GM18505 (cell line): ENCODE measurements around the gene RAP1GDS1.
"Not testable (repeated sequence)": the region's sequence is repeated elsewhere in the genome, so short reads cannot be mapped to it uniquely, and the experiment has no call there.

Source experiments
- ATAC-seq: cut with Tn5 transposase; IDR thresholded peaks from one replicate; pipeline ENCODE4 v1.9.1; 2021; ENCODE audit not compliant: unreplicated experiment
- POLR2A ChIP-seq: IDR thresholded peaks from 4 replicates; pipeline ENCODE4 v1.6.1; 2011; ENCODE audit warnings: borderline replicate concordance; ENCODE audit not compliant: insufficient read depth, insufficient read length; ENCODE audit errors: extremely low read depth

RAP1GDS1 gene

DNA sequence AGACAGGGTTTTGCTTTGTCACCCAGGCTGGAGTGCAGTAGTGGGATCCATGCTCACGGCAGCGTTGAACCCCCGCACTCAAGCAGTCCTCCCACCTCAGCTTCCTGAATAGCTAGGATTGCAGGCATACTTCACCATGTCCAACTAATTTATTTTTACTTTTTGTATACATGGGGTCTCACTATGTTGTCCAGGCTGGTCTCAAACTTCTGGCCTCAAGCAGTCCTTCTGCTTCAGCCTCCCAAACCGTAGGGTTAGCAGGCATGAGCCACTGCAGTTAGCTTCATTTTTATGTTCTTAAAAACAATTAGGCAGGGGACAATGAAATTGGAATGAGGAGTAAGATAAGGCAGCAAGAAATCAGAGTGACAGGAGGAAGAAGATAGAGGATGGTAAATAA is 50.5 kb downstream of the RAP1GDS1 start:
- no peak for TF ChIP-seq POLR2A
- ATAC-seq = no peak

- ATAC-seq = no peak
- TF ChIP-seq POLR2A = no peak
These were observed 53.8 kb downstream of the RAP1GDS1 start for GRCh38 chr4:98314791-98315565.

- no peak for ATAC-seq
- no peak for TF ChIP-seq POLR2A
These were observed 57.3 kb downstream of the RAP1GDS1 start for GRCh38 chr4:98318521-98318920.

- ATAC-seq = no peak
- TF ChIP-seq POLR2A = no peak
These were observed 57.8 kb downstream of the RAP1GDS1 start for GRCh38 chr4:98319021-98319420.

DNA sequence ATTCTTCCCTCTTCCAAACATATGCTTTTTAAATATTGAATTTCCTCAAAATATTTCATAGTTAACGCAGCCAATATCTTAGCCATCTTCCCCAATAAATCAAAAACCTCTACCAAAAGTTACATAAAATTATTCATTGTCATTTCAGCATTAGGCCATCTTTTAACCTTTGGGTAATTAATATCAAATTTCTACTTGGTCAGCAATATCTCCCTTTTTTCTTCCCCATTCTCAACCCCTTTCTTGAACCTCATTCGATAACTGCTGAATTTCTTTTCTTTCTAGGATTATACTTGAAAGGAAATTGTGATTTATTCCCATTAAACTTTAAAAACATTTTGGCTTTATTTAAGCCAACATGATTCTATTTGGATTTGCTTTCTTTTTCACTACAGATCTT is 65.0 kb downstream of the RAP1GDS1 start:
- no peak for TF ChIP-seq POLR2A
- ATAC-seq = no peak

GRCh38 chr4:98327694-98328093 is 66.5 kb downstream of the RAP1GDS1 start:
- ATAC-seq = no peak
- no peak for TF ChIP-seq POLR2A

DNA sequence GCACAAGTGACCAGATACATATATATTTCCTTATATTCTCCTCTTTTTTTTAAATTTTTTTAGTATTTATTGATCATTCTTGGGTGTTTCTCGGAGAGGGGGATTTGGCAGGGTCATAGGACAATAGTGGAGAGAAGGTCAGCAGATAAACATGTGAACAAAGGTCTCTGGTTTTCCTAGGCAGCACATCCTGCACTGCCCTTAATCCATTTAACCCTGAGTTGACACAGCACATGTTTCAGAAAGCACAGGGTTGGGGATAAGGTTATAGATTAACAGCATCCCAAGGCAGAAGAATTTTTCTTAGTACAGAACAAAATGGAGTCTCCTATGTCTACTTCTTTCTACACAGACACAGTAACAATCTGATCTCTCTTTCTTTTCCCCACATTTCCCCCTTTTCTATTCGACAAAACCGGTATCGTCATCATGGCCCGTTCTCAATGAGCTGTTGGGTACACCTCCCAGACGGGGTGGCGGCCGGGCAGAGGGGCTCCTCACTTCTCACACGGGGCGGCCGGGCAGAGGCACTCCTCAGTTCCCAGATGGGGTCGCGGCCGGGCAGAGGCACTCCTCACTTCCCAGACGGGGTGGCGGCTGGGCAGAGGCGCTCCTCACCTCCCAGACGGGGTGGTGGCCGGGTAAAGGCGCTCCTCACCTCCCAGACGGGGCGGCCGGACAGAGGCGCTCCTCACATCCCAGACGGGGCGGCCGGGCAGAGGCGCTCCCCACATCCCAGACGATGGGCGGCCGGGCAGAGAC is 68.9 kb downstream of the RAP1GDS1 start:
- ATAC-seq = not testable (repeated sequence)

DNA sequence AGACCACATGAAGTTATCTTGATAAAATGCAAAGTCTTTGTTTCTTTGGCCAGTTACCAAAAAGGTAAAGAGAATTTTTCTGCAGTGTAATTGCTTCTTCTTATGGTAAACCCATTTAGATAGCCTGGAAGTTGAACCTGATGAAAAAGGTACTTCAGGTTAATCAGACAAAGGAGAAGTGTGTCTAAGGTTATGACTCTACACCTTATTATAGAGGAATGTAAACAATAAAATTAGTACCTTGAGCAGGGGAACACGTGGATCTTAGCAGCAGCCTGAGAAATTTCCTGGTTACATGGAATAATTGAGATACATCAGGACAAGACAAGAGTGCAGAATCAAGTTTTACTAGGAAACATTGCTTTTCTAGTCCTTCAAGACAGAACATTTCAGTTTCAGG is 70.8 kb downstream of the RAP1GDS1 start:
- no peak for TF ChIP-seq POLR2A
- ATAC-seq = no peak

DNA sequence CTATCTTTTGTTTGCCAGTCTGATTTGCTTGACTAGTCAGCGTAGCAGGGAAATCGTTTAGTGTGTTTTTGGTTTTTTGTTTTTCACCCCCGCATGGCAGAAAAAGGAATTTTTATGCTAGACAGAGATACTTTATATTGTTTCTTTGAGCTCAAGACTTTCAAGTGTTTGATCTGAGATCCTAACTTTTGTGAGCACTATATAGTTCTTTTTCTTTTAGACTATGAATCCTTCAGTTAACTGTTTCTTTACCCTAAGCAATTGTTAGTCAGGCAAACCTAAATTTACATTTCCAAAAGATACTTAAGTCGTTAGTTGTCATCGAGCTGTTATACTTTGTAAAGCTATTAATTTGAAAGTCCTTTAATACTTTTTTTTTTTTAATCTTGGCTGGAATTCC is 73.3 kb downstream of the RAP1GDS1 start:
- no peak for TF ChIP-seq POLR2A
- ATAC-seq = no peak

- no peak for ATAC-seq
- no peak for TF ChIP-seq POLR2A
These were observed 77.7 kb downstream of the RAP1GDS1 start for GRCh38 chr4:98338761-98339438.

GRCh38 chr4:98341309-98341708 is 80.1 kb downstream of the RAP1GDS1 start:
- no peak for TF ChIP-seq POLR2A
- ATAC-seq = no peak

GRCh38 chr4:98343626-98344025 is 82.4 kb downstream of the RAP1GDS1 start:
- no peak for ATAC-seq
- TF ChIP-seq POLR2A = no peak

DNA sequence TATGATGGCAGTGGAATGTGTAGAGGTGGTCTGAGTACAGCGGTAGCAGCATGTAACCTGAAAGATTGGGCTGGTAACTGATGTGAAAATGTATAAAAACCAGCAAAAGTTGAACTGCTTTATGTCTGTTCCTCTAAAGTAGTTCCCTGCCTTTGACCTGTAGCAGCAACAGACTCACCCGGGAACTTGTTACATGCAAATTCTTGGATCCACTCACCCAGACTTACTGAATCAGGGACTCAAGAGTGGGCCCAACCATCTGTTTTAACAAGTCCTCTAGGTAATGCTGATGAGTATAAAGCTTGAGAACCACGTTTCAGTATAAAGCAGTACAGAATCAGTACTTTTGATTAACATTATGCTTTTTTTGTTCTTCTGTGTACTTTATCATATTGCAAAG is 84.7 kb downstream of the RAP1GDS1 start:
- no peak for TF ChIP-seq POLR2A
- ATAC-seq = no peak

DNA sequence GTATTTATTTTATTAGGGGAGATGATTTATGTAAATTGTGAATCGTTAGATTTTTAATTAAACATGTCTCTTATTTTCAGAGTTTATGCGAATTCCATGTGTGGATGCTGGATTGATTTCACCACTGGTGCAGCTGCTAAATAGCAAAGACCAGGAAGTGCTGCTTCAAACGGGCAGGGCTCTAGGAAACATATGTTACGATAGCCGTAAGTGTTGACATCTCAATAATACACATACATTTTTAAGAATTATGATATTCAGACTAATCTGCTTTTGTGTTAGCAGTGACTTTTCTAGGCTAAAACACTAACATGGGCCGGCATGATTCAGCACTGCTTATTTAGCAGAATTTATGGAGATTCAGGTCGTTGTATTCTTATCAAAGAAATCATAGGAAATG is 91.2 kb downstream of the RAP1GDS1 start:
- no peak for ATAC-seq
- TF ChIP-seq POLR2A = no peak
